K562 (cell line): Measurements from ENCODE around the gene TAS2R16. TPM values are rescaled to one million over a fixed set of nuclear protein-coding genes. Genes with fewer than 3 reads are reported as not detected.

ENCODE experiments used
- ATAC-seq: fragments of 200-7000 bp; cut with Tn5 transposase; 3 replicates; pipeline ENCODE4 v1.9.1; 2020; ENCODE audit warnings: moderate library complexity
- BruUV-seq: library from RNA; stranded (reverse); fragments of 400-500 nt; replicated peaks from 2 replicates; lab custom pipeline; 2021; lab: Mats Ljungman, UMichigan
- CTCF ChIA-PET: fragments of 300-600 bp; formaldehyde crosslinking; extraction: SDS; loops from one replicate; lab custom pipeline; 2021; ENCODE audit warnings: low intra/inter-chr PET ratio; lab: Yijun Ruan, JAX
- POLR2A ChIA-PET: fragments of 300-600, 350-650 bp; sonication (Branson Sonifier 250); formaldehyde crosslinking; extraction: SDS; loops from one replicate; lab custom pipeline; 2021; ENCODE audit warnings: antibody characterized with exemption, inconsistent platforms; lab: Yijun Ruan, JAX
- DNase-seq, 4 experiments: peaks; one replicate each; pipeline versions ENCODE4 v3.0.0 to v3.0.0-alpha.2; 2011 to 2018; ENCODE audit warnings: low spot score in 3 of 4, mixed read lengths in 3 of 4; ENCODE audit errors: extremely low read depth in 1 of 4
- FAIRE-seq: peaks from 2 replicates; lab custom pipeline; 2011; peaks lifted over from hg19 to GRCh38; lab: Jason Lieb, UNC
- H2AFZ ChIP-seq: 2 replicates; pipeline ENCODE4 v1.6.0; 2011; ENCODE audit warnings: low read depth, low read length, control low read depth, inconsistent platforms
- H3K27ac ChIP-seq: fragments of 200-600 bp; 3 replicates; pipeline ENCODE4 v1.8.0; 2011; ENCODE audit warnings: low read depth, mild to moderate bottlenecking, control low read depth, inconsistent platforms, low read length, moderate library complexity, mixed read lengths; ENCODE audit errors: extremely low read depth
- H3K27me3 ChIP-seq, 2 experiments: fragments of 300-600 bp in 1 of 2; 2 replicates in 1 of 2; 3 replicates in 1 of 2; pipeline versions ENCODE4 v1.6.0 to v1.8.0; 2011; ENCODE audit warnings: inconsistent platforms in 2 of 2, low read length in 2 of 2, mild to moderate bottlenecking in 1 of 2, mixed read lengths in 1 of 2, moderate library complexity in 1 of 2; ENCODE audit not compliant: control insufficient read depth in 2 of 2, insufficient read depth in 2 of 2
- H3K36me3 ChIP-seq: fragments of 300-600 bp; 3 replicates; pipeline ENCODE4 v1.8.0; 2011; ENCODE audit warnings: mild to moderate bottlenecking, low read length, inconsistent platforms; ENCODE audit not compliant: control insufficient read depth, insufficient read depth
- H3K4me1 ChIP-seq, 2 experiments: fragments of 200-600 bp in 1 of 2; replicated peaks in 1 of 2; 2 replicates in 1 of 2; 3 replicates in 1 of 2; pipeline versions ENCODE4 v1.5.1 to v1.8.0; 2011; ENCODE audit warnings: inconsistent platforms in 2 of 2, low read length in 2 of 2, mild to moderate bottlenecking in 1 of 2, mixed read lengths in 1 of 2, moderate library complexity in 1 of 2; ENCODE audit not compliant: control insufficient read depth in 2 of 2, insufficient read depth in 2 of 2
- H3K4me2 ChIP-seq: 2 replicates; pipeline ENCODE4 v1.6.1; 2011; ENCODE audit warnings: low read length, control low read depth, inconsistent platforms, mixed read lengths; ENCODE audit not compliant: insufficient read depth
- H3K4me3 ChIP-seq: fragments of 200-600 bp; sonication (generic), shearing (Covaris generic); 2 replicates; pipeline ENCODE4 v1.5.1; 2016; ENCODE audit warnings: control low read depth, inconsistent platforms
- H3K79me2 ChIP-seq: fragments of 200-600 bp; 3 replicates; pipeline ENCODE4 v1.8.0; 2011; ENCODE audit warnings: low read length, inconsistent platforms; ENCODE audit not compliant: control insufficient read depth, insufficient read depth
- H3K9ac ChIP-seq, 2 experiments: 2 replicates each; pipeline versions ENCODE4 v1.6.0 to v1.6.1; 2011; ENCODE audit warnings: low read depth in 2 of 2, low read length in 2 of 2, control low read depth in 1 of 2, inconsistent platforms in 1 of 2, mild to moderate bottlenecking in 1 of 2, mixed read lengths in 1 of 2; ENCODE audit not compliant: insufficient read depth in 1 of 2
- H3K9me1 ChIP-seq: one replicate; pipeline ENCODE4 v1.6.0; 2011; ENCODE audit warnings: inconsistent platforms, mild to moderate bottlenecking, low read length, moderate library complexity; ENCODE audit not compliant: control insufficient read depth, insufficient read depth
- H3K9me3 ChIP-seq: replicated peaks from 2 replicates; pipeline ENCODE4 v1.5.1; 2011; ENCODE audit warnings: low read depth, low read length, inconsistent platforms; ENCODE audit not compliant: control insufficient read depth, insufficient read depth
- H4K20me1 ChIP-seq: replicated peaks from 2 replicates; pipeline ENCODE4 v1.6.1; 2011; ENCODE audit warnings: low read length, inconsistent platforms, mixed read lengths; ENCODE audit not compliant: control insufficient read depth, insufficient read depth
- KDM2B ChIP-seq: fragments of 250-450 bp; sonication (Bioruptor Pico); IDR thresholded peaks from 2 replicates; pipeline ENCODE4 v1.8.0; 2021; ENCODE audit warnings: mild to moderate bottlenecking, moderate library complexity
- ZNF583 ChIP-seq: fragments of 250-450 bp; sonication (Bioruptor Pico); IDR thresholded peaks from 2 replicates; pipeline ENCODE4 v1.4.0; 2020
- ZNF76 ChIP-seq: fragments of 250-450 bp; sonication (Bioruptor Pico); IDR thresholded peaks from 2 replicates; pipeline ENCODE4 v1.4.0; 2020; ENCODE audit warnings: mild to moderate bottlenecking, moderate library complexity, borderline replicate concordance
- WGBS: fragments of 100-300 bp; shearing (Covaris generic); methylation state at CpG from one replicate; pipeline ENCODE4 v1.1.6; 2016; ENCODE audit warnings: low coverage, mixed read lengths; ENCODE audit not compliant: insufficient coverage; ENCODE audit errors: missing lambda C conversion rate; 5-methylcytosine and 5-hydroxymethylcytosine counted together
- in situ Hi-C: fragments of 300-500 bp; cut with MboI; formaldehyde crosslinking; loops from 4 replicates; pipeline ENCODE4 v1.15.0; 2018; ENCODE audit warnings: inconsistent platforms, mixed read lengths
- intact Hi-C: fragments of 100-400 bp; cut with micrococcal nuclease; formaldehyde crosslinking; loops from 2 replicates; pipeline ENCODE4 v1.14.2; 2022
- polyA plus RNA-seq, 8 experiments: library from polyadenylated mRNA; depleted of rRNA in 4 of 8; stranded (reverse) in 5 of 8; unstranded in 3 of 8; fragments of >200 nt; fragmentation: Nextera tagmentation in 2 of 8; fragmentation: Illumina TruSeq in 1 of 8; extraction: Ambion mirVana in 2 of 8; extraction: Trizol in 1 of 8; gene quantifications; 2 replicates each; pipeline versions ENCODE4 v1.2.1 to v1.2.3, GENCODE V29; 2011 to 2014; ENCODE audit warnings: inconsistent platforms in 1 of 8, missing spikeins in 1 of 8
- total RNA-seq, 7 experiments: library from RNA; depleted of rRNA in 6 of 7; stranded (reverse); fragments of >200 nt in 6 of 7; fragmentation: Illumina TruSeq in 2 of 7; extraction: Trizol in 2 of 7; gene quantifications; 2 replicates each; pipeline versions ENCODE4 v1.2.1 to v1.2.3, GENCODE V29; 2011 to 2021; ENCODE audit warnings: low replicate concordance in 1 of 7
- TF ChIP-seq, protein P1 (sequence below): fragments of 450-650 bp; formaldehyde crosslinking; IDR thresholded peaks from 2 replicates; pipeline ENCODE4 v1.4.0; 2020; ENCODE audit warnings: mild to moderate bottlenecking, moderate library complexity
- TF ChIP-seq, protein P2 (sequence below): sonication (generic); formaldehyde crosslinking; IDR thresholded peaks from 2 replicates; pipeline ENCODE4 v1.8.0; 2022; ENCODE audit warnings: mild to moderate bottlenecking, missing genetic modification reagents
- TF ChIP-seq, protein P3 (sequence below): sonication (generic); formaldehyde crosslinking; IDR thresholded peaks from 2 replicates; pipeline ENCODE4 v1.8.0; 2022; ENCODE audit warnings: mild to moderate bottlenecking, low read depth, missing genetic modification reagents
- TF ChIP-seq, protein P4 (sequence below): fragments of 250-450 bp; sonication (Bioruptor Pico); IDR thresholded peaks from 2 replicates; pipeline ENCODE4 v1.5.0; 2021

Gene TAS2R16
- total and polyA plus RNA-seq, 9 of the 15 experiments (the other 6 are each of a cell fraction or from before 2014, with no cell fraction given) = not detected

DNA sequence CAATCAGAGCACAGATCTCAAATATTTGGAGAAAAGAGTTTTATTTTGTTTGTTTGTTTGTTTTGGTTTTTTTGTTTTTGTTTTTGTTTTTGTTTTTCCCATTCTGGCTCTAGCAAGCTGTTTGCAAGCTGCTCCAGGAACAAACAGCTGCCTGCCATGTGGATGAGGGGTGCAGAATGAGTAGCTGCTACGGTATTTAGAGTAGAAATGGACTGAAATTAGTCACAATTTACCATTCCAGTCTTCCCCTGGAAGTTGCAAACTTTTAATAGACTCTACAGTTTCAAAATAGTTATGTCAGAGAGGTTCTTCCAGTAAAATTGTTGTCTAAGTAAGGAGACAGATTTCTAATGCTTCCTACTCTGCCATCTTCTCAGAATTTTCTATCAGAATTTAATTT lies 27.1 kb upstream of the TAS2R16 start:
- no peaks in the 10 kb centered on the region for H3K36me3 ChIP-seq
- no peak overlapping the region for H2AFZ ChIP-seq
- H3K27ac ChIP-seq = no peak overlapping the region
- in situ Hi-C loops (no loop called here), intact Hi-C loops (no loop called here)
- no TSS peak for BruUV-seq
- TF ChIP-seq, protein P1, sequence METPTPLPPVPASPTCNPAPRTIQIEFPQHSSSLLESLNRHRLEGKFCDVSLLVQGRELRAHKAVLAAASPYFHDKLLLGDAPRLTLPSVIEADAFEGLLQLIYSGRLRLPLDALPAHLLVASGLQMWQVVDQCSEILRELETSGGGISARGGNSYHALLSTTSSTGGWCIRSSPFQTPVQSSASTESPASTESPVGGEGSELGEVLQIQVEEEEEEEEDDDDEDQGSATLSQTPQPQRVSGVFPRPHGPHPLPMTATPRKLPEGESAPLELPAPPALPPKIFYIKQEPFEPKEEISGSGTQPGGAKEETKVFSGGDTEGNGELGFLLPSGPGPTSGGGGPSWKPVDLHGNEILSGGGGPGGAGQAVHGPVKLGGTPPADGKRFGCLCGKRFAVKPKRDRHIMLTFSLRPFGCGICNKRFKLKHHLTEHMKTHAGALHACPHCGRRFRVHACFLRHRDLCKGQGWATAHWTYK (CRISPR knock-in tag) = no peak
- TF ChIP-seq ZNF583 = no peak
- TF ChIP-seq ZNF76 = no peak
- TF ChIP-seq, protein P2, sequence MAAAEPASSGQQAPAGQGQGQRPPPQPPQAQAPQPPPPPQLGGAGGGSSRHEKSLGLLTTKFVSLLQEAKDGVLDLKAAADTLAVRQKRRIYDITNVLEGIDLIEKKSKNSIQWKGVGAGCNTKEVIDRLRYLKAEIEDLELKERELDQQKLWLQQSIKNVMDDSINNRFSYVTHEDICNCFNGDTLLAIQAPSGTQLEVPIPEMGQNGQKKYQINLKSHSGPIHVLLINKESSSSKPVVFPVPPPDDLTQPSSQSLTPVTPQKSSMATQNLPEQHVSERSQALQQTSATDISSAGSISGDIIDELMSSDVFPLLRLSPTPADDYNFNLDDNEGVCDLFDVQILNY (CRISPR knock-in tag) = no peak
- TF ChIP-seq, protein P3, sequence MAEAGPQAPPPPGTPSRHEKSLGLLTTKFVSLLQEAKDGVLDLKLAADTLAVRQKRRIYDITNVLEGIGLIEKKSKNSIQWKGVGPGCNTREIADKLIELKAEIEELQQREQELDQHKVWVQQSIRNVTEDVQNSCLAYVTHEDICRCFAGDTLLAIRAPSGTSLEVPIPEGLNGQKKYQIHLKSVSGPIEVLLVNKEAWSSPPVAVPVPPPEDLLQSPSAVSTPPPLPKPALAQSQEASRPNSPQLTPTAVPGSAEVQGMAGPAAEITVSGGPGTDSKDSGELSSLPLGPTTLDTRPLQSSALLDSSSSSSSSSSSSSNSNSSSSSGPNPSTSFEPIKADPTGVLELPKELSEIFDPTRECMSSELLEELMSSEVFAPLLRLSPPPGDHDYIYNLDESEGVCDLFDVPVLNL (CRISPR knock-in tag) = no peak
- no peak for TF ChIP-seq KDM2B (CRISPR knock-in tag)
- TF ChIP-seq, protein P4, sequence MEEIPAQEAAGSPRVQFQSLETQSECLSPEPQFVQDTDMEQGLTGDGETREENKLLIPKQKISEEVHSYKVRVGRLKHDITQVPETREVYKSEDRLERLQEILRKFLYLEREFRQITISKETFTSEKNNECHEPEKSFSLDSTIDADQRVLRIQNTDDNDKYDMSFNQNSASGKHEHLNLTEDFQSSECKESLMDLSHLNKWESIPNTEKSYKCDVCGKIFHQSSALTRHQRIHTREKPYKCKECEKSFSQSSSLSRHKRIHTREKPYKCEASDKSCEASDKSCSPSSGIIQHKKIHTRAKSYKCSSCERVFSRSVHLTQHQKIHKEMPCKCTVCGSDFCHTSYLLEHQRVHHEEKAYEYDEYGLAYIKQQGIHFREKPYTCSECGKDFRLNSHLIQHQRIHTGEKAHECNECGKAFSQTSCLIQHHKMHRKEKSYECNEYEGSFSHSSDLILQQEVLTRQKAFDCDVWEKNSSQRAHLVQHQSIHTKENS (CRISPR knock-in tag) = no peak
- peaks cover 5% of the 10 kb centered on the region for H3K9me3 ChIP-seq
- H3K9ac ChIP-seq = no peak overlapping the region
- no peak for DNase-seq
- H3K79me2 ChIP-seq = no peaks in the 10 kb centered on the region
- POLR2A ChIA-PET = no interaction called here
- 0% methylated on average over 1 of the region's 1 CpG for WGBS
- CTCF ChIA-PET = no interaction called here
- H3K9me1 ChIP-seq = no peaks in the 10 kb centered on the region
- no peak for ATAC-seq
- FAIRE-seq = no peak
- no peaks in the 10 kb centered on the region for H3K4me1 ChIP-seq
- H3K4me3 ChIP-seq = no peak overlapping the region
- H3K4me2 ChIP-seq = no peak overlapping the region
- H3K27me3 ChIP-seq = no peaks in the 10 kb centered on the region
- H4K20me1 ChIP-seq = no peaks in the 10 kb centered on the region
